Medulla oblongata (tissue), 1 donor: ENCODE results near the gene ZC3HAV1.
A peak's percentile ranks its signal among the peaks of the same experiment; 100 is the strongest.
"Not testable (repeated sequence)": the region's sequence is repeated elsewhere in the genome, so short reads cannot be mapped to it uniquely, and the experiment has no call there.

Experiments used
- DNase-seq: peaks from one replicate; pipeline ENCODE4 v3.0.0-alpha.2; 2015; ENCODE audit errors: extremely low spot score

ZC3HAV1 gene

GRCh38 chr7:139087212-139087611 lies 22.3 kb downstream of the ZC3HAV1 start:
- DNase-seq = no peak

GRCh38 chr7:139086454-139086853 lies 23.1 kb downstream of the ZC3HAV1 start:
- no peak for DNase-seq

GRCh38 chr7:139084709-139085108 lies 24.8 kb downstream of the ZC3HAV1 start:
- DNase-seq = no peak

- DNase-seq = no peak
Measured at GRCh38 chr7:139081584-139081983, 27.9 kb downstream of the ZC3HAV1 start.

GRCh38 chr7:139080905-139081304 lies 28.6 kb downstream of the ZC3HAV1 start:
- no peak for DNase-seq

GRCh38 chr7:139079861-139080260 lies 29.7 kb downstream of the ZC3HAV1 start:
- no peak for DNase-seq

GRCh38 chr7:139078911-139079310 lies 30.6 kb downstream of the ZC3HAV1 start:
- peak; percentile 74 for DNase-seq

GRCh38 chr7:139078399-139078798 lies 31.1 kb downstream of the ZC3HAV1 start:
- no peak for DNase-seq

- not testable (repeated sequence) for DNase-seq
Measured at GRCh38 chr7:139077706-139078105, 31.8 kb downstream of the ZC3HAV1 start.

- no peak for DNase-seq
Measured at GRCh38 chr7:139075871-139076686, 33.4 kb downstream of the ZC3HAV1 start.

- DNase-seq = peak; percentile 89
Measured at GRCh38 chr7:139075031-139075652, 34.4 kb downstream of the ZC3HAV1 start.

- no peak for DNase-seq
Measured at GRCh38 chr7:139072796-139073195, 36.7 kb downstream of the ZC3HAV1 start.

GRCh38 chr7:139071680-139072079 lies 37.8 kb downstream of the ZC3HAV1 start:
- no peak for DNase-seq

- no peak for DNase-seq
Measured at GRCh38 chr7:139068544-139069399, 40.7 kb downstream of the ZC3HAV1 start.

GRCh38 chr7:139066315-139066714 lies 43.2 kb downstream of the ZC3HAV1 start:
- DNase-seq = no peak

- no peak for DNase-seq
Measured at GRCh38 chr7:139065323-139065722, 44.2 kb downstream of the ZC3HAV1 start.

- DNase-seq = no peak
Measured at GRCh38 chr7:139061416-139061815, 48.1 kb downstream of the ZC3HAV1 start.

- no peak for DNase-seq
Measured at GRCh38 chr7:139060695-139061237, 48.8 kb downstream of the ZC3HAV1 start.

GRCh38 chr7:139059905-139060304 lies 49.6 kb downstream of the ZC3HAV1 start:
- DNase-seq = no peak

GRCh38 chr7:139058943-139059342 lies 50.6 kb downstream of the ZC3HAV1 start:
- DNase-seq = no peak

GRCh38 chr7:139055674-139056073 lies 53.8 kb downstream of the ZC3HAV1 start:
- no peak for DNase-seq

GRCh38 chr7:139054656-139055055 lies 54.9 kb downstream of the ZC3HAV1 start:
- not testable (repeated sequence) for DNase-seq
